Gastroesophageal sphincter (tissue), 4 donors: ENCODE results near the gene TGFB1I1. TPM values are rescaled to one million over a fixed set of nuclear protein-coding genes. Genes with fewer than 3 reads are reported as not detected.
"Not testable (repeated sequence)": the region's sequence is repeated elsewhere in the genome, so short reads cannot be mapped to it uniquely, and the experiment has no call there.

Experiments
- ATAC-seq: fragments of 150-250 bp; one replicate; pipeline ENCODE4 v1.9.1; 2016; ENCODE audit warnings: mild to moderate bottlenecking, moderate library complexity
- H3K27ac ChIP-seq, 4 donors: fragments of 200-600 bp; sonication (generic) in 3 of 4; 1 replicate in 3 of 4; 2 replicates in 1 of 4; pipeline ENCODE4 v1.5.1; 2016 to 2019
- H3K27me3 ChIP-seq: fragments of 200-600 bp; sonication (generic); one replicate; pipeline ENCODE4 v1.5.1; 2019
- H3K36me3 ChIP-seq, 2 donors: fragments of 200-600 bp; sonication (generic); one replicate each; pipeline ENCODE4 v1.5.1; 2019; ENCODE audit warnings: control low read depth in 1 of 2
- H3K4me1 ChIP-seq, 3 donors: fragments of 200-600 bp; sonication (generic); 1 replicate in 2 of 3; 2 replicates in 1 of 3; pipeline ENCODE4 v1.5.1; 2016 to 2019; ENCODE audit warnings: control low read depth in 2 of 3
- H3K4me3 ChIP-seq, 2 donors: fragments of 200-600 bp; sonication (generic); one replicate each; pipeline ENCODE4 v1.5.1; 2019; ENCODE audit warnings: mild to moderate bottlenecking in 1 of 2, moderate library complexity in 1 of 2
- H3K9me3 ChIP-seq, 3 donors: fragments of 200-600 bp; sonication (generic); one replicate each; pipeline ENCODE4 v1.5.1; 2017 to 2019; ENCODE audit warnings: control low read depth in 2 of 3
- EP300 ChIP-seq: sonication (generic); formaldehyde crosslinking; IDR thresholded peaks from one replicate; pipeline ENCODE4 v1.6.1; 2017; ENCODE audit warnings: antibody characterized with exemption, mild to moderate bottlenecking
- POLR2A ChIP-seq, 2 donors: fragments of 450-650 bp; IDR thresholded peaks; one replicate each; pipeline ENCODE4 v1.6.1; 2017; ENCODE audit warnings: antibody characterized with exemption in 2 of 2, mild to moderate bottlenecking in 2 of 2, moderate library complexity in 1 of 2
- POLR2AphosphoS5 ChIP-seq: sonication (generic); formaldehyde crosslinking; IDR thresholded peaks from one replicate; pipeline ENCODE4 v1.6.1; 2017; ENCODE audit warnings: antibody characterized with exemption
- WGBS, 2 donors: methylation state at CpG; one replicate each; pipeline ENCODE4 v1.1.5; 2018; ENCODE audit warnings: low coverage in 1 of 2; 5-methylcytosine and 5-hydroxymethylcytosine counted together
- total RNA-seq, 4 donors: library from RNA; depleted of rRNA; stranded (reverse); fragments of >200 nt; gene quantifications; one replicate each; pipeline ENCODE4 v1.1.0, GENCODE V29; 2016
- TF ChIP-seq, protein P1 (sequence below), 4 experiments: fragments of 200-600 bp in 2 of 4; fragments of 450-650 bp in 2 of 4; sonication (generic) in 1 of 4; IDR thresholded peaks; one replicate each; pipeline ENCODE4 v1.5.1; 2017 to 2019; ENCODE audit warnings: antibody characterized with exemption in 4 of 4, mild to moderate bottlenecking in 2 of 4, moderate library complexity in 2 of 4

TGFB1I1 gene
- total RNA-seq, 4 donors from 2014 or later = 157 to 438 (median 211) TPM

GRCh38 chr16:31483081-31483480 is 11.1 kb downstream of the TGFB1I1 start, which contains the start of gene SLC5A2:
Gene SLC5A2 (plus strand): TSS chr16:31483123. CDS start chr16:31483137, 14 bp downstream.
- no peak for ATAC-seq
- H3K27ac ChIP-seq = no peak within 1 kb of the TSS
- no peak within 1 kb of the TSS for H3K4me3 ChIP-seq
- peaks cover 0 to 32% (median 17%) of the 10 kb centered on the region in 3 donors for H3K4me1 ChIP-seq
- H3K36me3 ChIP-seq = peaks cover 0 to 13% of the 10 kb centered on the region in 2 donors
- H3K9me3 ChIP-seq = no peaks in the 10 kb centered on the region
- TF ChIP-seq POLR2AphosphoS5 (no peak), EP300 (no peak), POLR2A (IDR thresholded peaks at IDR 0.05) (no peak)
- TF ChIP-seq, protein P1, sequence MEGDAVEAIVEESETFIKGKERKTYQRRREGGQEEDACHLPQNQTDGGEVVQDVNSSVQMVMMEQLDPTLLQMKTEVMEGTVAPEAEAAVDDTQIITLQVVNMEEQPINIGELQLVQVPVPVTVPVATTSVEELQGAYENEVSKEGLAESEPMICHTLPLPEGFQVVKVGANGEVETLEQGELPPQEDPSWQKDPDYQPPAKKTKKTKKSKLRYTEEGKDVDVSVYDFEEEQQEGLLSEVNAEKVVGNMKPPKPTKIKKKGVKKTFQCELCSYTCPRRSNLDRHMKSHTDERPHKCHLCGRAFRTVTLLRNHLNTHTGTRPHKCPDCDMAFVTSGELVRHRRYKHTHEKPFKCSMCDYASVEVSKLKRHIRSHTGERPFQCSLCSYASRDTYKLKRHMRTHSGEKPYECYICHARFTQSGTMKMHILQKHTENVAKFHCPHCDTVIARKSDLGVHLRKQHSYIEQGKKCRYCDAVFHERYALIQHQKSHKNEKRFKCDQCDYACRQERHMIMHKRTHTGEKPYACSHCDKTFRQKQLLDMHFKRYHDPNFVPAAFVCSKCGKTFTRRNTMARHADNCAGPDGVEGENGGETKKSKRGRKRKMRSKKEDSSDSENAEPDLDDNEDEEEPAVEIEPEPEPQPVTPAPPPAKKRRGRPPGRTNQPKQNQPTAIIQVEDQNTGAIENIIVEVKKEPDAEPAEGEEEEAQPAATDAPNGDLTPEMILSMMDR (IDR thresholded peaks at IDR 0.05) = no peak
- WGBS, 2 donors = 80% methylated on average over 2 of the region's 4 CpGs; no CpG with 5 or more reads in 1 of the 2 donors
- H3K27me3 ChIP-seq = peaks cover 35% of the 10 kb centered on the region

- H3K4me3 ChIP-seq, H3K9me3 ChIP-seq, H3K36me3 ChIP-seq, H3K27ac ChIP-seq, ATAC-seq: not testable (repeated sequence)
- peaks cover 44% of the 10 kb centered on the region for H3K27me3 ChIP-seq
- 83 to 100% methylated on average over 2 to 4 of the region's 4 CpGs for WGBS, 2 donors
- H3K4me1 ChIP-seq = peaks cover 0 to 41% (median 23%) of the 10 kb centered on the region in 3 donors
Measured at GRCh38 chr16:31484048-31484447, 12.1 kb downstream of the TGFB1I1 start.

DNA sequence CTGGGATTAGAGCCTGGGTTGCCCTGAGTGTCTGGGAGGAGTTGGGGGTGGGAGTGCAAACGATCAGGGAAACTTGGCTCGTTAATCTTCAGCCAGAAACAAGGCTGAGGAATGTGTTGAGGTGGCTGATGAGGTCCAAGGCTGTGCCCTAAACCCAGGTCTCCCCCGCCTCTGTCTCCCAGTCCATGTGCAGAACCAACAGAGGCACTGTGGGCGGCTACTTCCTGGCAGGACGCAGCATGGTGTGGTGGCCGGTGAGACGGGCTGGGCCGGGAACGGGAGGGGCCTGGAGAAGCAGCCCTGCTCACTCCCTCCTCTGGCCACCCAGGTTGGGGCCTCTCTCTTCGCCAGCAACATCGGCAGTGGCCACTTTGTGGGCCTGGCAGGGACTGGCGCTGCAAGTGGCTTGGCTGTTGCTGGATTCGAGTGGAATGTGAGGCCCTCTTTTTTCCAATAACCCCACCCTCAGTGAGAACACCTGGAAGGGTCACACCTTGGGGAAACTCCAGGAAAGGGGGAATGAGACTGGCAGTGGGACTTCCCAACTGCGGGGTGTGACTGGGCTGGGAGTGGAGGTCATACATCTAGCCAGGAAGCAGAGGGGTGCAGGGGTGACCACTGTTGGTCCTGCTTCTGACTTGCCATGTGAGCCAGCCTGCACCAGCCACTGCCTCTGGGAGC is 12.7 kb downstream of the TGFB1I1 start:
- Histone ChIP-seq H3K36me3 (peaks cover 0 to under 1% of the 10 kb centered on the region in 2 donors), H3K27me3 (peaks cover 44% of the 10 kb centered on the region), H3K4me1 (peaks cover 0 to 42% (median 23%) of the 10 kb centered on the region in 3 donors), H3K9me3 (no peaks in the 10 kb centered on the region), H3K4me3 (no peak overlapping the region), H3K27ac (no peak overlapping the region)
- TF ChIP-seq POLR2AphosphoS5 (no peak), EP300 (no peak), POLR2A (IDR thresholded peaks at IDR 0.05) (no peak)
- TF ChIP-seq, protein P1 (IDR thresholded peaks at IDR 0.05) = no peak
- ATAC-seq = no peak
- 39% methylated on average over 11 of the region's 14 CpGs; no CpG with 5 or more reads in 1 of the 2 donors for WGBS, 2 donors

- peaks cover 0 to 33% (median 22%) of the 10 kb centered on the region in 3 donors for H3K4me1 ChIP-seq
- WGBS, 2 donors = no CpG with 5 or more reads among the region's 17 CpGs
- H3K9me3 ChIP-seq = no peaks in the 10 kb centered on the region
- no peak overlapping the region for H3K4me3 ChIP-seq
- no peak overlapping the region for H3K27ac ChIP-seq
- peaks cover 44% of the 10 kb centered on the region for H3K27me3 ChIP-seq
- TF ChIP-seq POLR2AphosphoS5 = no peak
- TF ChIP-seq POLR2A (IDR thresholded peaks at IDR 0.05) = no peak
- TF ChIP-seq, protein P1 (IDR thresholded peaks at IDR 0.05) = no peak
- no peak for TF ChIP-seq EP300
- peaks cover 0 to 10% of the 10 kb centered on the region in 2 donors for H3K36me3 ChIP-seq
- ATAC-seq = no peak
Measured at GRCh38 chr16:31485571-31485970, 13.6 kb downstream of the TGFB1I1 start.

- WGBS, 2 donors = 80 to 94% methylated on average over 1 to 5 of the region's 5 CpGs
- TF ChIP-seq POLR2A (IDR thresholded peaks at IDR 0.05) (no peak), POLR2AphosphoS5 (no peak), EP300 (no peak)
- TF ChIP-seq, protein P1 (IDR thresholded peaks at IDR 0.05) = no peak
- H3K4me1 ChIP-seq = peaks cover 0 to 29% (median 19%) of the 10 kb centered on the region in 3 donors
- no peak overlapping the region for H3K4me3 ChIP-seq
- no peaks in the 10 kb centered on the region for H3K9me3 ChIP-seq
- H3K27ac ChIP-seq = no peak overlapping the region
- no peak for ATAC-seq
- peaks cover 0 to 14% of the 10 kb centered on the region in 2 donors for H3K36me3 ChIP-seq
- H3K27me3 ChIP-seq = peaks cover 44% of the 10 kb centered on the region
Measured at GRCh38 chr16:31486045-31486444, 14.1 kb downstream of the TGFB1I1 start.
